Measurements from ENCODE around the gene STK32B.

GRCh38 chr4:5292101-5292500 lies 240.8 kb downstream of the STK32B start:
- TF ChIP-seq CTCF (IDR thresholded peaks at IDR 0.05) = no peak
- no peak for TF ChIP-seq POLR2AphosphoS5 (IDR thresholded peaks at IDR 0.05)

Measured in upper lobe of left lung (tissue), 4 donors.